Measurements from ENCODE around the gene MRPL24. TPM values are rescaled to one million over a fixed set of nuclear protein-coding genes. Genes with fewer than 3 reads are reported as not detected.

Gene MRPL24
- total and polyA plus RNA-seq, 9 of the 15 experiments (the other 6 are each of a cell fraction or from before 2014, with no cell fraction given): 74.3 to 267 (median 113) TPM

GRCh38 chr1:156751451-156751756 is 10.5 kb upstream of the MRPL24 start, which contains the start of gene HDGF:
HDGF (minus strand) TSS chr1:156751675; CDS start chr1:156751429, 246 bp downstream.
- Histone ChIP-seq H3K4me2 (ENCODE audit: insufficient read depth, low read length) (peak within 1 kb of the TSS; percentile 97), H2AFZ (ENCODE audit: low read depth, low read length) (peak within 1 kb of the TSS; percentile 72), H3K9me1 (ENCODE audit: control insufficient read depth, insufficient read depth, low read length) (no peaks in the 10 kb centered on the region), H3K36me3 (ENCODE audit: control insufficient read depth, insufficient read depth, low read length) (peaks cover 29% of the 10 kb centered on the region; the same call in 2 of the 3 replicates), H3K79me2 (ENCODE audit: control insufficient read depth, insufficient read depth, low read length) (peaks cover 82% of the 10 kb centered on the region), H3K4me3 (peak within 1 kb of the TSS; percentile 95), H4K20me1 (replicated peaks; ENCODE audit: control insufficient read depth, insufficient read depth, low read length) (peaks cover 14% of the 10 kb centered on the region), H3K9me3 (replicated peaks; ENCODE audit: control insufficient read depth, insufficient read depth, low read depth, low read length) (no peaks in the 10 kb centered on the region), H3K27ac (ENCODE audit: extremely low read depth, low read depth, low read length) (peak within 1 kb of the TSS; percentile 89), H3K4me1 (replicated peaks in 1 of 2; ENCODE audit: control insufficient read depth in 2 of 2, insufficient read depth in 2 of 2, low read length in 2 of 2) (peaks cover 36 to 37% of the 10 kb centered on the region in 2 experiments), H3K27me3 (ENCODE audit: control insufficient read depth in 2 of 2, insufficient read depth in 2 of 2, low read length in 2 of 2) (no peaks in the 10 kb centered on the region), H3K9ac (ENCODE audit: insufficient read depth in 1 of 2, low read depth in 2 of 2, low read length in 2 of 2) (peak within 1 kb of the TSS; percentile 94 to 99)
- ATAC-seq: no peak
- no peak for FAIRE-seq
- in situ Hi-C loops (cut with MboI): no loop called here
- no peak for DNase-seq (ENCODE audit: extremely low read depth in 1 of 4, low spot score in 3 of 4)
- intact Hi-C loops (cut with micrococcal nuclease): loop anchor here (2.0 kb wide), 1 partner anchor 15 kb away; the partner anchor contains the start of gene PRCC
- POLR2A ChIA-PET: interaction anchor here (0.6 to 3.0 kb wide), 11 partner anchors 10 to 163 kb away, joined by 3 to 30 read pairs (median 5); partner anchors contain the start of genes METTL25B, MRPL24, NTRK1 and PRCC
- CTCF ChIA-PET (ENCODE audit: low intra/inter-chr PET ratio): no interaction called here
- no TSS peak for BruUV-seq (replicated peaks)
- WGBS (ENCODE audit: insufficient coverage, low coverage, missing lambda C conversion rate): 0% methylated on average over 25 of the region's 48 CpGs
- no peak for TF ChIP-seq CSDE1 (IDR thresholded peaks at IDR 0.05)
- no peak for TF ChIP-seq KAT8 (IDR thresholded peaks at IDR 0.05; ENCODE audit: low read depth)
- TF ChIP-seq PHF8 (IDR thresholded peaks at IDR 0.05; ENCODE audit: borderline replicate concordance, low read length): peak; percentile 53; the same call in 1 of the 2 replicates
- no peak for TF ChIP-seq MYC (IDR thresholded peaks at IDR 0.05; ENCODE audit: low read depth, low read length)
- no peak for TF ChIP-seq MYC (CRISPR knock-in tag; IDR thresholded peaks at IDR 0.05; ENCODE audit: borderline replicate concordance, low read depth)
- TF ChIP-seq BRF2 (IDR thresholded peaks at IDR 0.05; ENCODE audit: borderline replicate concordance, insufficient read depth, insufficient read length): no peak
- TF ChIP-seq ZBTB8A (IDR thresholded peaks at IDR 0.05; ENCODE audit: partially characterized antibody): no peak
- no peak for TF ChIP-seq LEF1 (IDR thresholded peaks at IDR 0.05)
- TF ChIP-seq CXXC5 (CRISPR knock-in tag; IDR thresholded peaks at IDR 0.05): 0 out of 2 replicates have a peak, but pooled peaks have one; percentile 61
- no peak for TF ChIP-seq MCM5 (IDR thresholded peaks at IDR 0.05; ENCODE audit: low read depth)
- no peak for TF ChIP-seq ZNF184 (CRISPR knock-in tag; IDR thresholded peaks at IDR 0.05)
- TF ChIP-seq TCFL5 (CRISPR knock-in tag; conservative IDR thresholded peaks at IDR 0.05): no peak
- TF ChIP-seq CEBPG (CRISPR knock-in tag; IDR thresholded peaks at IDR 0.05): no peak
- TF ChIP-seq CEBPG (tag; conservative IDR thresholded peaks at IDR 0.05 in 1 of 2, IDR thresholded peaks at IDR 0.05 in 1 of 2): peak in 1 of 2 experiments; percentile 60; a peak in 2 of 4 replicates
- peak; percentile 71 for TF ChIP-seq RBFOX2 (IDR thresholded peaks at IDR 0.05; ENCODE audit: low read depth, low read length)
- no peak for TF ChIP-seq AFF4 (CRISPR knock-in tag; IDR thresholded peaks at IDR 0.05)
- TF ChIP-seq RAD51 (IDR thresholded peaks at IDR 0.05; ENCODE audit: borderline replicate concordance, low read depth): no peak
- TF ChIP-seq NELFE (IDR thresholded peaks at IDR 0.05; ENCODE audit: insufficient read depth, insufficient read length): no peak
- no peak for TF ChIP-seq ZC3H11A (IDR thresholded peaks at IDR 0.05; ENCODE audit: low read depth, low read length)
- TF ChIP-seq SIN3B (IDR thresholded peaks at IDR 0.05; ENCODE audit: low read depth): no peak
